IMR-90 (cell line): ENCODE data around the gene GPR183. TPM values are rescaled to one million over a fixed set of nuclear protein-coding genes. Genes with fewer than 3 reads are reported as not detected.

Experiments used
- ATAC-seq: fragments of 200-7000 bp; cut with Tn5 transposase; 2 replicates; pipeline ENCODE4 v1.9.1; 2020; ENCODE audit warnings: low read depth, mild to moderate bottlenecking, moderate library complexity
- BruUV-seq: library from RNA; stranded (reverse); fragments of 400-500 nt; replicated peaks from 2 replicates; lab custom pipeline; 2021; lab: Mats Ljungman, UMichigan
- CTCF ChIA-PET: fragments of 300-600 bp; formaldehyde crosslinking; extraction: SDS; loops from one replicate; lab custom pipeline; 2021; ENCODE audit warnings: antibody characterized with exemption; lab: Yijun Ruan, JAX
- POLR2A ChIA-PET: fragments of 300-600 bp; sonication (Branson Sonifier 250); formaldehyde crosslinking; loops from one replicate; lab custom pipeline; 2022; ENCODE audit warnings: antibody characterized with exemption; ENCODE audit not compliant: unreplicated experiment; lab: Charles Lee
- DNase-seq: peaks from one replicate; pipeline ENCODE4 v3.0.0; 2013
- H2AFZ ChIP-seq: replicated peaks from 2 replicates; pipeline ENCODE3; 2013; ENCODE audit warnings: low read length, mild to moderate bottlenecking; ENCODE audit not compliant: poor library complexity
- H2AK5ac ChIP-seq: 2 replicates; pipeline ENCODE4 v1.6.1; 2013; ENCODE audit warnings: low read depth, low read length, inconsistent platforms
- H2AK9ac ChIP-seq: replicated peaks from 2 replicates; pipeline ENCODE3; 2013; ENCODE audit warnings: mild to moderate bottlenecking, low read depth, low read length, moderate library complexity; ENCODE audit not compliant: poor library complexity
- H2BK120ac ChIP-seq: 2 replicates; pipeline ENCODE4 v1.6.1; 2013; ENCODE audit warnings: low read depth, low read length, inconsistent platforms
- H2BK15ac ChIP-seq: 3 replicates; pipeline ENCODE4 v1.6.1; 2013; ENCODE audit warnings: low read depth, low read length, inconsistent platforms
- H2BK20ac ChIP-seq: 2 replicates; pipeline ENCODE4 v1.6.1; 2013; ENCODE audit warnings: low read depth, mild to moderate bottlenecking, inconsistent platforms, low read length, moderate library complexity
- H2BK5ac ChIP-seq: 2 replicates; pipeline ENCODE4 v1.6.1; 2013; ENCODE audit warnings: mild to moderate bottlenecking, low read depth, low read length, inconsistent platforms; ENCODE audit not compliant: poor library complexity, severe bottlenecking
- H3K14ac ChIP-seq: replicated peaks from 2 replicates; pipeline ENCODE4 v1.6.1; 2013; ENCODE audit warnings: low read depth, low read length, inconsistent platforms
- H3K18ac ChIP-seq: 2 replicates; pipeline ENCODE4 v1.6.1; 2013; ENCODE audit warnings: low read depth, low read length, control low read depth
- H3K23ac ChIP-seq: 2 replicates; pipeline ENCODE4 v1.6.1; 2013; ENCODE audit warnings: low read depth, low read length, inconsistent platforms
- H3K27ac ChIP-seq: 2 replicates; pipeline ENCODE4 v1.5.1; 2013; ENCODE audit warnings: mild to moderate bottlenecking, control low read depth, low read length; ENCODE audit not compliant: insufficient read depth
- H3K27me3 ChIP-seq: 2 replicates; pipeline ENCODE4 v1.6.1; 2013; ENCODE audit warnings: low read length; ENCODE audit not compliant: control insufficient read depth, insufficient read depth
- H3K36me3 ChIP-seq: 2 replicates; pipeline ENCODE4 v1.6.1; 2013; ENCODE audit warnings: low read length, mixed read lengths; ENCODE audit not compliant: control insufficient read depth, insufficient read depth
- H3K4ac ChIP-seq: 2 replicates; pipeline ENCODE4 v1.6.1; 2013; ENCODE audit warnings: low read depth, low read length, inconsistent platforms
- H3K4me1 ChIP-seq: 2 replicates; pipeline ENCODE4 v1.6.1; 2013; ENCODE audit warnings: low read length, mixed read lengths; ENCODE audit not compliant: control insufficient read depth, insufficient read depth
- H3K4me2 ChIP-seq: 2 replicates; pipeline ENCODE4 v1.6.1; 2013; ENCODE audit warnings: low read depth, mild to moderate bottlenecking, control low read depth, low read length, moderate library complexity
- H3K4me3 ChIP-seq: 2 replicates; pipeline ENCODE4 v1.5.1; 2013; ENCODE audit warnings: low read depth, mild to moderate bottlenecking, control low read depth, low read length, moderate library complexity; ENCODE audit not compliant: insufficient read depth
- H3K56ac ChIP-seq: 2 replicates; pipeline ENCODE4 v1.6.1; 2013; ENCODE audit warnings: low read length, inconsistent platforms; ENCODE audit not compliant: insufficient read depth; ENCODE audit errors: extremely low read depth
- H3K79me1 ChIP-seq, 2 experiments: 2 replicates each; pipeline ENCODE4 v1.6.1; 2013; ENCODE audit warnings: low read length in 2 of 2, inconsistent platforms in 1 of 2, low read depth in 1 of 2
- H3K9ac ChIP-seq: 2 replicates; pipeline ENCODE4 v1.6.1; 2013; ENCODE audit warnings: low read depth, low read length, control low read depth
- H3K9me1 ChIP-seq: 2 replicates; pipeline ENCODE4 v1.6.1; 2013; ENCODE audit warnings: low read length, inconsistent platforms; ENCODE audit not compliant: insufficient read depth
- H3K9me3 ChIP-seq: 2 replicates; pipeline ENCODE4 v1.6.1; 2013; ENCODE audit warnings: low read length; ENCODE audit not compliant: control insufficient read depth, insufficient read depth
- H4K20me1 ChIP-seq: 2 replicates; pipeline ENCODE4 v1.6.1; 2013; ENCODE audit warnings: low read length, inconsistent platforms; ENCODE audit not compliant: insufficient read depth
- H4K5ac ChIP-seq: 2 replicates; pipeline ENCODE4 v1.6.1; 2013; ENCODE audit warnings: mild to moderate bottlenecking, low read depth, low read length, control low read depth
- H4K8ac ChIP-seq, 2 experiments: 2 replicates each; pipeline ENCODE4 v1.6.1; 2013; ENCODE audit warnings: low read depth in 2 of 2, low read length in 2 of 2, control low read depth in 1 of 2, inconsistent platforms in 1 of 2
- H4K91ac ChIP-seq: 2 replicates; pipeline ENCODE4 v1.6.1; 2013; ENCODE audit warnings: low read depth, low read length, inconsistent platforms; ENCODE audit not compliant: insufficient read depth
- BHLHE40 ChIP-seq: fragments of 150-350 bp; IDR thresholded peaks from 2 replicates; pipeline ENCODE4 v1.6.1; 2016; ENCODE audit warnings: mild to moderate bottlenecking, low read depth, low read length
- CEBPB ChIP-seq: IDR thresholded peaks from 2 replicates; pipeline ENCODE4 v1.6.1; 2012; ENCODE audit warnings: low read depth, low read length, improper control_type of control experiment
- CHD1 ChIP-seq: IDR thresholded peaks from 2 replicates; pipeline ENCODE4 v1.6.1; 2012; ENCODE audit warnings: low read depth, low read length, improper control_type of control experiment
- CTCF ChIP-seq: conservative IDR thresholded peaks from 2 replicates; pipeline ENCODE4 v1.5.1; 2012; ENCODE audit warnings: mild to moderate bottlenecking, low read depth, low read length, improper control_type of control experiment
- ELK1 ChIP-seq: fragments of 150-350 bp; IDR thresholded peaks from 2 replicates; pipeline ENCODE4 v1.6.1; 2016; ENCODE audit warnings: low read depth, mild to moderate bottlenecking, low read length, moderate library complexity, borderline replicate concordance
- MAFK ChIP-seq: IDR thresholded peaks from 2 replicates; pipeline ENCODE4 v1.6.1; 2012; ENCODE audit warnings: low read depth, low read length, improper control_type of control experiment
- MAZ ChIP-seq: IDR thresholded peaks from 2 replicates; pipeline ENCODE4 v1.6.1; 2012; ENCODE audit warnings: low read depth, mild to moderate bottlenecking, low read length, improper control_type of control experiment, moderate library complexity, borderline replicate concordance
- MXI1 ChIP-seq: IDR thresholded peaks from 2 replicates; pipeline ENCODE4 v1.6.1; 2012; ENCODE audit warnings: low read depth, mild to moderate bottlenecking, low read length, moderate library complexity, borderline replicate concordance
- POLR2A ChIP-seq: IDR thresholded peaks from 2 replicates; pipeline ENCODE4 v1.6.1; 2012; ENCODE audit warnings: mild to moderate bottlenecking, low read depth, low read length
- RFX5 ChIP-seq: IDR thresholded peaks from 2 replicates; pipeline ENCODE4 v1.8.0; 2012; ENCODE audit warnings: low read depth, mild to moderate bottlenecking, low read length, moderate library complexity
- WGBS, 2 experiments: methylation state at CpG; one replicate each; pipeline versions ENCODE4 v1.1.5 to v1.1.7; 2013; ENCODE audit warnings: missing lambda C conversion rate in 2 of 2; ENCODE audit not compliant: insufficient read length in 1 of 2; ENCODE audit errors: extremely low coverage in 2 of 2; 5-methylcytosine and 5-hydroxymethylcytosine counted together
- dilution Hi-C: fragments of 300-500 bp; cut with HindIII; formaldehyde crosslinking; loops from one replicate; pipeline ENCODE4 v1.14.3; 2018; ENCODE audit warnings: low sequenced_read_pairs; ENCODE audit not compliant: unreplicated experiment
- in situ Hi-C: fragments of 300-500 bp; cut with MboI; formaldehyde crosslinking; loops from 3 replicates; pipeline ENCODE4 v1.14.3; 2019; ENCODE audit warnings: low sequenced_read_pairs, inconsistent platforms, mixed read lengths
- intact Hi-C: fragments of 100-400 bp; cut with micrococcal nuclease; formaldehyde crosslinking; loops from 2 replicates; pipeline ENCODE4 v1.10.0; 2022
- polyA plus RNA-seq, 3 experiments: library from polyadenylated mRNA; depleted of rRNA; stranded (reverse); fragments of >200 nt; gene quantifications; 2 replicates each; pipeline ENCODE4 v1.2.3, GENCODE V29; 2012; ENCODE audit warnings: low replicate concordance in 1 of 3
- total RNA-seq: library from RNA; depleted of rRNA; stranded (reverse); fragments of >200 nt; gene quantifications from 2 replicates; pipeline ENCODE4 v1.2.3, GENCODE V29; 2012
- TF ChIP-seq, protein P1 (sequence below): fragments of 150-350 bp; IDR thresholded peaks from 2 replicates; pipeline ENCODE4 v1.6.1; 2017; ENCODE audit warnings: mild to moderate bottlenecking, antibody characterized with exemption, low read length, low read depth

GPR183 gene
- total and polyA plus RNA-seq, 2 of the 4 experiments (the other 2 are of a cell fraction), result 0.18 to 0.31 TPM

DNA sequence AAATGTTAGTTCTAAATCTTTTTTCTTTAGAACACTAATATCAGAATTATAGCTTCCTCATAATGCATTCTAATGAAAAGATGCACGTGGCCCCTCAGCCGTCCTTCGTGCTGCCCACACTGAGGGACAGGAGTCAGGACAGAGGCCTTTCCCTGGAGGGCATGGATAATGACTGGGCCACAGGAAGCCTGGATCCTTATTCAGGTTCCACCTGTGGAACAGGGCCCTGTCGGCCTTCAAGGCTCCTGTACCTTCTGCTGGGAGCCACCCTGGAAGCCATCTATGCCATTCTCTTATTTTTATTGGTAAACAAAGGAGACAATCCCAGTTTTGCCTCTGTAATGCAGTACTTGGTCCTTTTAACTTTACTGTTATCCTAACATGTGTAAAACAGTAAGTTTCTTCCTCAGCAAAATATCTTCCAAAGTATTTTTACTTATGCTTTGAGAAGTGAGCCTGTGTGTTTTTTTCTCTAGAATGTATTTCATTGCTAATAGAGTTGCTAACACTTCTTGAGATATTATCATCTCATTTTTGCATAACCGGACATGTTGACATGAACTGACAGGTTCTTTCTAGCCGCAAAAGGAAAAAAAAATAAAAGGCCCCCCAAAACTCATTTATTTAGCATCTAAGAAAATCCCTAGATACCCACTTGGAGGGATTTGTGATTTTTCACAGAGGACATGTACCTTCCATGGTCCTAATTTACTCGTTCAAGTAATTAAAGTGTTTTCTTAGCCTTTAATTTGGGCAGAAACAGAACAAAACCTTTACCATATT is 6.0 kb downstream of the GPR183 start (continued):
- TF ChIP-seq, protein P1, sequence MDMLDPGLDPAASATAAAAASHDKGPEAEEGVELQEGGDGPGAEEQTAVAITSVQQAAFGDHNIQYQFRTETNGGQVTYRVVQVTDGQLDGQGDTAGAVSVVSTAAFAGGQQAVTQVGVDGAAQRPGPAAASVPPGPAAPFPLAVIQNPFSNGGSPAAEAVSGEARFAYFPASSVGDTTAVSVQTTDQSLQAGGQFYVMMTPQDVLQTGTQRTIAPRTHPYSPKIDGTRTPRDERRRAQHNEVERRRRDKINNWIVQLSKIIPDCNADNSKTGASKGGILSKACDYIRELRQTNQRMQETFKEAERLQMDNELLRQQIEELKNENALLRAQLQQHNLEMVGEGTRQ, result no peak

GRCh38 chr13:99299920-99300341 is 7.3 kb downstream of the GPR183 start:
- Histone ChIP-seq H3K18ac (no peak overlapping the region), H3K4me3 (no peak overlapping the region), H3K56ac (no peak overlapping the region), H4K8ac (no peak overlapping the region), H3K4me2 (no peak overlapping the region), H3K36me3 (peaks cover 2% of the 10 kb centered on the region; the same call in 1 of the 2 replicates), H3K27ac (no peak overlapping the region), H2AK9ac (no peak overlapping the region), H2BK20ac (no peak overlapping the region), H2BK15ac (no peak overlapping the region), H2AK5ac (no peak overlapping the region), H4K20me1 (peaks cover 3% of the 10 kb centered on the region; the same call in 1 of the 2 replicates), H3K9me3 (no peaks in the 10 kb centered on the region), H4K5ac (no peak overlapping the region), H3K4ac (no peak overlapping the region), H4K91ac (no peak overlapping the region), H3K9ac (no peak overlapping the region), H3K9me1 (peaks cover 6% of the 10 kb centered on the region; the same call in 1 of the 2 replicates), H3K27me3 (no peaks in the 10 kb centered on the region), H3K4me1 (no peaks in the 10 kb centered on the region), H3K23ac (no peak overlapping the region), H3K14ac (no peak overlapping the region), H2BK5ac (no peak overlapping the region), H2AFZ (no peak overlapping the region), H2BK120ac (no peak overlapping the region), H3K79me1 (peaks cover 3 to 5% of the 10 kb centered on the region in 2 experiments; a peak in 3 of 4 replicates)
- no peak for DNase-seq
- no TSS peak for BruUV-seq
- dilution Hi-C loops, result no loop called here
- WGBS, 2 experiments, result no CpG with 5 or more reads among the region's 4 CpGs
- intact Hi-C loops, result no loop called here
- in situ Hi-C loops, result no loop called here
- ChIA-PET POLR2A (no interaction called here), CTCF (no interaction called here)
- no peak for TF ChIP-seq POLR2A
- no peak for TF ChIP-seq ELK1
- no peak for TF ChIP-seq MAZ
- TF ChIP-seq CEBPB, result no peak
- no peak for TF ChIP-seq RFX5
- no peak for TF ChIP-seq MAFK
- TF ChIP-seq CHD1, result no peak
- TF ChIP-seq MXI1, result no peak
- TF ChIP-seq BHLHE40, result no peak
- no peak for TF ChIP-seq CTCF
- ATAC-seq, result no peak
